ENCODE data around the gene C2orf92. TPM values are rescaled to one million over a fixed set of nuclear protein-coding genes. Genes with fewer than 3 reads are reported as not detected.
"Not testable (repeated sequence)": the region's sequence is repeated elsewhere in the genome, so short reads cannot be mapped to it uniquely, and the experiment has no call there.

Gene C2orf92
- polyA plus RNA-seq, 1 donor = 14.7 TPM

GRCh38 chr2:97706112-97706511 is 36.6 kb downstream of the C2orf92 start:
- Histone ChIP-seq H3K4me3 (ENCODE audit: low read length) (no peak overlapping the region), H3K27me3 (ENCODE audit: control insufficient read depth, insufficient read depth, low read length) (no peaks in the 10 kb centered on the region), H3K4me1 (ENCODE audit: control insufficient read depth, insufficient read depth, low read length) (peaks cover 3% of the 10 kb centered on the region), H3K27ac (ENCODE audit: low read length) (no peak overlapping the region), H3K9me3 (ENCODE audit: control insufficient read depth, low read depth, low read length) (no peaks in the 10 kb centered on the region), H3K36me3 (ENCODE audit: control insufficient read depth, insufficient read depth, low read length) (no peaks in the 10 kb centered on the region)
- WGBS (ENCODE audit: insufficient coverage, low lambda C conversion rate) = no CpG with 5 or more reads among the region's 13 CpGs
- no peak for DNase-seq

GRCh38 chr2:97706708-97707345 is 37.3 kb downstream of the C2orf92 start:
- peaks cover 3% of the 10 kb centered on the region for H3K4me1 ChIP-seq (ENCODE audit: control insufficient read depth, insufficient read depth, low read length)
- 83% methylated on average over 1 of the region's 11 CpGs for WGBS (ENCODE audit: insufficient coverage, low lambda C conversion rate)
- no peak overlapping the region for H3K4me3 ChIP-seq (ENCODE audit: low read length)
- DNase-seq = no peak
- H3K9me3 ChIP-seq (ENCODE audit: control insufficient read depth, low read depth, low read length) = no peaks in the 10 kb centered on the region
- H3K36me3 ChIP-seq (ENCODE audit: control insufficient read depth, insufficient read depth, low read length) = no peaks in the 10 kb centered on the region
- no peaks in the 10 kb centered on the region for H3K27me3 ChIP-seq (ENCODE audit: control insufficient read depth, insufficient read depth, low read length)
- H3K27ac ChIP-seq (ENCODE audit: low read length) = no peak overlapping the region

- H3K36me3 ChIP-seq (ENCODE audit: control insufficient read depth, insufficient read depth, low read length) = no peaks in the 10 kb centered on the region
- no peaks in the 10 kb centered on the region for H3K9me3 ChIP-seq (ENCODE audit: control insufficient read depth, low read depth, low read length)
- no peak overlapping the region for H3K27ac ChIP-seq (ENCODE audit: low read length)
- peak in 1 of 2 donors; percentile 26 for DNase-seq
- peaks cover 3% of the 10 kb centered on the region for H3K4me1 ChIP-seq (ENCODE audit: control insufficient read depth, insufficient read depth, low read length)
- no peaks in the 10 kb centered on the region for H3K27me3 ChIP-seq (ENCODE audit: control insufficient read depth, insufficient read depth, low read length)
- H3K4me3 ChIP-seq (ENCODE audit: low read length) = no peak overlapping the region
- WGBS (ENCODE audit: insufficient coverage, low lambda C conversion rate) = no CpG with 5 or more reads among the region's 11 CpGs
Measured at GRCh38 chr2:97707362-97708047, 38.0 kb downstream of the C2orf92 start.

- Histone ChIP-seq H3K27me3 (ENCODE audit: control insufficient read depth, insufficient read depth, low read length) (no peaks in the 10 kb centered on the region), H3K36me3 (ENCODE audit: control insufficient read depth, insufficient read depth, low read length) (no peaks in the 10 kb centered on the region), H3K4me3 (ENCODE audit: low read length) (no peak overlapping the region), H3K4me1 (ENCODE audit: control insufficient read depth, insufficient read depth, low read length) (peaks cover 3% of the 10 kb centered on the region), H3K9me3 (ENCODE audit: control insufficient read depth, low read depth, low read length) (no peaks in the 10 kb centered on the region), H3K27ac (ENCODE audit: low read length) (no peak overlapping the region)
- no peak for DNase-seq
- WGBS (ENCODE audit: insufficient coverage, low lambda C conversion rate) = no CpG with 5 or more reads among the region's 4 CpGs
Measured at GRCh38 chr2:97708048-97708380, 38.5 kb downstream of the C2orf92 start.

- no peak overlapping the region for H3K27ac ChIP-seq (ENCODE audit: low read length)
- H3K9me3 ChIP-seq (ENCODE audit: control insufficient read depth, low read depth, low read length) = no peaks in the 10 kb centered on the region
- peaks cover 3% of the 10 kb centered on the region for H3K4me1 ChIP-seq (ENCODE audit: control insufficient read depth, insufficient read depth, low read length)
- WGBS (ENCODE audit: insufficient coverage, low lambda C conversion rate) = no CpG with 5 or more reads among the region's 8 CpGs
- H3K36me3 ChIP-seq (ENCODE audit: control insufficient read depth, insufficient read depth, low read length) = no peaks in the 10 kb centered on the region
- DNase-seq = no peak
- H3K27me3 ChIP-seq (ENCODE audit: control insufficient read depth, insufficient read depth, low read length) = no peaks in the 10 kb centered on the region
- no peak overlapping the region for H3K4me3 ChIP-seq (ENCODE audit: low read length)
Measured at GRCh38 chr2:97708608-97709007, 39.1 kb downstream of the C2orf92 start.

- no peak overlapping the region for H3K4me3 ChIP-seq (ENCODE audit: low read length)
- no peaks in the 10 kb centered on the region for H3K9me3 ChIP-seq (ENCODE audit: control insufficient read depth, low read depth, low read length)
- no peak overlapping the region for H3K27ac ChIP-seq (ENCODE audit: low read length)
- H3K4me1 ChIP-seq (ENCODE audit: control insufficient read depth, insufficient read depth, low read length) = peaks cover 3% of the 10 kb centered on the region
- DNase-seq = no peak
- no peaks in the 10 kb centered on the region for H3K36me3 ChIP-seq (ENCODE audit: control insufficient read depth, insufficient read depth, low read length)
- H3K27me3 ChIP-seq (ENCODE audit: control insufficient read depth, insufficient read depth, low read length) = no peaks in the 10 kb centered on the region
- no CpG with 5 or more reads among the region's 6 CpGs for WGBS (ENCODE audit: insufficient coverage, low lambda C conversion rate)
Measured at GRCh38 chr2:97711394-97711711, 41.8 kb downstream of the C2orf92 start.

GRCh38 chr2:97712175-97712574 is 42.7 kb downstream of the C2orf92 start:
- H3K27ac ChIP-seq (ENCODE audit: low read length); DNase-seq: not testable (repeated sequence)
- no CpG with 5 or more reads among the region's 9 CpGs for WGBS (ENCODE audit: insufficient coverage, low lambda C conversion rate)

GRCh38 chr2:97712693-97713295 is 43.3 kb downstream of the C2orf92 start:
- no peaks in the 10 kb centered on the region for H3K27me3 ChIP-seq (ENCODE audit: control insufficient read depth, insufficient read depth, low read length)
- DNase-seq = no peak
- no peak overlapping the region for H3K27ac ChIP-seq (ENCODE audit: low read length)
- H3K4me1 ChIP-seq (ENCODE audit: control insufficient read depth, insufficient read depth, low read length) = peaks cover under 1% of the 10 kb centered on the region
- no peaks in the 10 kb centered on the region for H3K9me3 ChIP-seq (ENCODE audit: control insufficient read depth, low read depth, low read length)
- WGBS (ENCODE audit: insufficient coverage, low lambda C conversion rate) = no CpG with 5 or more reads among the region's 11 CpGs
- H3K4me3 ChIP-seq (ENCODE audit: low read length) = no peak overlapping the region
- no peaks in the 10 kb centered on the region for H3K36me3 ChIP-seq (ENCODE audit: control insufficient read depth, insufficient read depth, low read length)

More at GRCh38 chr2:97712175-97712574, 42.7 kb downstream of the C2orf92 start:
- not testable (repeated sequence) for H3K4me1 ChIP-seq (ENCODE audit: control insufficient read depth, insufficient read depth, low read length); H3K36me3 ChIP-seq (ENCODE audit: control insufficient read depth, insufficient read depth, low read length); H3K9me3 ChIP-seq (ENCODE audit: control insufficient read depth, low read depth, low read length); H3K4me3 ChIP-seq (ENCODE audit: low read length); H3K27me3 ChIP-seq (ENCODE audit: control insufficient read depth, insufficient read depth, low read length)

GRCh38 chr2:97713296-97714083 is 44.0 kb downstream of the C2orf92 start, which contains the start of gene ZAP70:
TSS of gene ZAP70 (plus strand) at chr2:97713576. CDS start at chr2:97724037, 10,461 bp downstream.
- Histone ChIP-seq H3K4me1 (ENCODE audit: control insufficient read depth, insufficient read depth, low read length) (no peaks in the 10 kb centered on the region), H3K36me3 (ENCODE audit: control insufficient read depth, insufficient read depth, low read length) (no peaks in the 10 kb centered on the region), H3K9me3 (ENCODE audit: control insufficient read depth, low read depth, low read length) (no peaks in the 10 kb centered on the region), H3K27me3 (ENCODE audit: control insufficient read depth, insufficient read depth, low read length) (no peaks in the 10 kb centered on the region), H3K4me3 (ENCODE audit: low read length) (no peak within 1 kb of the TSS), H3K27ac (ENCODE audit: low read length) (no peak within 1 kb of the TSS)
- WGBS (ENCODE audit: insufficient coverage, low lambda C conversion rate) = no CpG with 5 or more reads among the region's 21 CpGs
- peak in 1 of 2 donors; percentile 13 for DNase-seq

Data from large intestine (tissue), 3 donors.